HG03558 (cell line): ENCODE measurements around the gene METTL24.
"Not testable (repeated sequence)": the region's sequence is repeated elsewhere in the genome, so short reads cannot be mapped to it uniquely, and the experiment has no call there.

Source experiments
- ATAC-seq: cut with Tn5 transposase; IDR thresholded peaks from one replicate; pipeline ENCODE4 v1.9.1; 2021; ENCODE audit warnings: moderate number of reproducible peaks; ENCODE audit not compliant: unreplicated experiment; ENCODE audit errors: extremely low read depth

METTL24 gene

DNA sequence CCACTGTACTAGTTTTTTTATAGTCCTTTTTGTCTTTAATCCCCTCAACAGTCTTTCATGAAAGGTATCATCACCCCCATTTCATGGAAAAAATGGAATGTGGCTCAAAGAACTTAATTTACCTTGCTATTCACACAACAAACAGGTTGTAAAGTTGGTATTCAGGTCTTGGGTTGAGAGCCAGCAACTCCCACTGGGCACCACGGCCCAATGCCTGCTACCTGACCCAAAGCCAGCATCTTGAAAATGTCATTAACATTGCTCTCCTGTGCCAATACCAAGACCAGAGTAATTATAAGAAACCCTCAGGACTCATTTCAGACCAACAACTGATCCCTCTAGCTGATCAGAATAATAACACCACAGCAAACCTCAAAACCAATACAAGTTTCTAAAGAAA is 75.7 kb downstream of the METTL24 start:
- ATAC-seq, result no peak

DNA sequence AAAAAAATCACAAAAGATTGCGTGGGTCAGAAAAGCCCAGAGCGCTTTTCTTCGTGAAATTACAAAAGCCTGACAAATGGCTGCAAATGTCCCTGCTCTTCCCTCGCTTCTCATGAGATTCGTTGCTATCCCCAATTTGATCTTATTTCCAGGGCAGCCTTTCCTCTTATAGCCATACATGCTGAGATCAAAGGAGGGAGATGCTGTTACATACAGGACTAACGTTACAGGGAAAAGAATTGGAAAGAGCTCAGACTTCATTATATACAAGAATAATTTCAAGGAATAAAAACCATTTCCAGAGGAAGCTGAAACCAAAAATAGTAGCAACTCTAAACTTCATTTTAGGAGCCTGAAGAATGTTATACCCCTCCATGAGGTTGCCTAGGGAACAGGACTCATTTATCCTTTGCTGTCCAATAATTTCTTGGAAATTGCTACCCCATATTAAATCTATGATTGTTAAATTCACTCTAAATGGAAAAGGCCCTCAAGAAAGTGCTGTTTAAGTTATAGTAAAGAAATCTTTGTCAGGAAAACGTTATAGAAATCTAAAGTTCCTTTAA is 81.0 kb downstream of the METTL24 start:
- no peak for ATAC-seq

DNA sequence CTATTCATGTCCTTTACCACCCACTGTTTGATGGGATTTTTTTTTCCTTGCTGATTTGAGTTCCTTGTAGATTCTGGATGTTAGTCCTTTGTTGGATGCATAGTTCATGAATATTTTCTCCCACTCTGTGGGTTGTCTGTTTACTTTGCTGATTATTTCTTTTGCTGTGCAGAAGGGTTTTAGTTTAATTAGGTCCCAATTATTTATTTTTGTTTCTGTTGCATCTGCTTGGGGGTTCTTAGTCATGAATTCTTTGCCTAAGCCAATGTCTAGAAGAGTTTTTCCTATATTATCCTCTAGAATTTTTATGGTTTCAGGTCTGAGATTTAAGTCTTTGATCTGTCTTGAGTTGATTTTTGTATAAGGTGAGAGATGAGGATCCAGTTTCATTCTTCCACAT is 85.4 kb downstream of the METTL24 start:
- ATAC-seq, result not testable (repeated sequence)

DNA sequence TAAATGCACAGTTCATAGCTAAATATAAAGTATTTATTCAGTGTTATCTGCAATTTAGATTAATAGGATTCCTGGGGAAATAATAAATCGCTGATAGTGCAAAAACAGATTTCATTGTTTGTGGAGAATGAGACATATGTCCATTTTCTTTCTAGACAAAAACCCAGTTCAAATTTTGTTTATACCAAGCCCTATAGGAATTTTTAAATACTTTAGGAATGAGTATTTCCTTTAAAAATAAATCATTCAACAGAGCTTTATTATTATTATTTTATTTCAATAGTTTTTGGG is 86.5 kb downstream of the METTL24 start:
- no peak for ATAC-seq

DNA sequence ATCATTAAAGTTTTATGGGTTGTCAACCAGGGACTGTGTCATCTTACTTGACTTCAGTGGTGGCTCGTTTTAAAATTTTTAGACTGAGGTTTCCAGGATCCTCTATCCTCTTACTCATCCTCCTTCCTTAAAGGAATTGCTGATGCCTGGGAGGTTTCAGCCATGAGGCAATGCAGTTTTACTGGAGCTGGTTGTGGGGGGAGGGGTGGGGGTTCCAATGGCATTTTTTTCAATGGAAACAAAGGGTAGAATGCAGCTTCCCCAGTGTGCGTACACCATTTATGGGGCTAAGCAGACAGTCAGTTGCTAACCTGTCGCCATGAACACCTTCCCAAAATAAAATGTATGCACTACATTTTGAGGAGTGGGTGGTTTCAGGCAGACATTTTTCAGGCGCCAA is 88.0 kb downstream of the METTL24 start:
- no peak for ATAC-seq

DNA sequence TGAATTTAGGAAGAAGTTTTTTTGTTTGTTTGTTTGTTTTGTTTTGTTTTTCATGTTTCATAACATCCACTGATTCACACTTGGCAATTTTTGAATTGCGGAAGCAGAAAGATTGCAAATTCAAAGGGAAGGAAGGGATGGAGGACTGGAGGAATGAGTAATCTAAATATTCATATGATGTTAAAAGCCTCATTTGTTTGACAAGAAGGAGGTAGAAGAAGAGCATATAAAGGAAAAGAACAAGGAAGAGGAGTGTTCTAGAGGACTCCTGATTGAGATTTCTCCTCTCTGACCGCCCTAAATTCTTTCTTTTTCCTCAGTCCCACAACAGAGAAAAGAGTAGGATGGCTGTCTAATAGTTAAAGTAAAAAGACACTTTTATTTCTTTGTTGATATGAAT is 88.5 kb downstream of the METTL24 start:
- ATAC-seq, result no peak

DNA sequence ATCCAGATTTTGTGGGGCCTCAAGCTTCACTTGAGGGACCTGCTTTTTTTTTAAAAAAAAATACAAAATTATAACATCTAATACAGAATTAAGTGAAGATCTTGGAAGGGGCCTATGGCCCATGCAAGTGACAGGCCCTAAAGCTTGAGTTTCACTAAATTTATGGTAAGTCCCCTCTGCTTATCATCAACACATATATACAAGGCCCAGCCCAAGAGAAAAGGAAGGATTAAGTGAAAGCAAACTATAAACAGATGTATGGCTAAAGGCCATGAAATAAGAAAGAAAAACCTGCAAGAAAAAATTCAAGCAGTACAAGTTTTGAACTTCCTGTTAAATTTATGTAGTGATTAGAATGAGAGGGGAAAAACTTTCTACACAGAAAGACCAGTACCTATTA is 91.2 kb downstream of the METTL24 start:
- no peak for ATAC-seq

DNA sequence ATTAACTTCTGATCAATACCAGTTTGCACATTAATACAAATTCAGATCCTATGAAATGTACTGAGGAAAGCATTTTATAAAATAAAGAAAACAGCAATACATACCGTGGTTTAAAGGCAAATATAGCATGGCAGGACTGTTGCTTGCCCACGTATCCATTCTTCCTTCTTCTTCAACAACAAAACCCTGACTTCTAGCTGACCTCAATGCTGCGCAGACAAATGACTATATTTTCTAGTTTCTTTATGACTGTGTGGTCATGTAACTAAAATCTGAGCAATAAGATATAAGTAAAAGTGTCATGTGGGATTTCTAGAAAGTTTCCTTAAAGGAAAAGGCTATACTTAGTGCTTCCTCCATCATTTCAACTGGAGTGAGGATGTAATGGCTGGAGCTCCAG is 92.9 kb downstream of the METTL24 start:
- no peak for ATAC-seq

DNA sequence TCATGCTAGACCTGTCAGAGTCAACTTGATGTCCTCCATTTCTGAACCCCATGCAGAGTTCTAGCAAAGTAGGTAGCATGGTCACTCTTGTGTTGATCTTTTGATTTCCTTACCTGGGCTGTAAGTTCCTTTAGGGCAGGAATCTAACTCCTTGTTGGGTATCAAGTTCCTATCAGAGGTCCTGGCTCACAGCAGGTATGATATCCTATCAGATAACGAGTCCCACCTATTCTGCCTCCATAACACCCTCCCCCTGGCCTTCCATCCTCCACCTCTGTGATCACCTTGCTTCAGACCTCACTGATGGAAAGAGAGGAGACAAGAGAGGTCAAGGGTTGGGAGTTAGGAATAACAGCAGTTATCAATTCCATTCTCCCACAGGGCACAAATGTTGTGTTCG is 101.8 kb downstream of the METTL24 start:
- ATAC-seq, result no peak

DNA sequence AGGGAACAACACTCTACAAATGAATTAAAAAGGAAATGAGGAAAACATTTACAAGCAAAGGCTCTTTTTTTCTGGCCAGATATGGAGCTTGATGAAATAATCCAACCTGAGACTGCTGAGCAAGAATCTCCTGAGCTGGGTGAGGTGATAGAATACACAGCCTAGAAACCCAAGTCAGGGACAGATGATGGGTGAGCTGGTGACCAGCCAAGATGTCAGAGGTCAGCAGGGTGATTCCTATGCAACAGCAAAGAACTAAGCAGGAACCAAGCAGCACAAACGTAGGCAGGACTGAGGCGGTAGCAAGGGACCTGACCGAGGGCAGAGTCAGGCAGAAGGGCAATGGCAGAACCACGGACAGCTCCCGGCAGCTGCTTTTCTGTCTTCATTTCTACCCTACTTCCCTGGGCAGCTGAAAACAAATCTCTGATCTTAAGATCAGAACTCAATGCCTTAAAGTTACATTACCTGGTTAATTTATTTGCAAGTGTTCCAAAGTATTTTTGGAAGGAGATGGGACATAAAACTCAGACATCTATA is 102.9 kb downstream of the METTL24 start:
- ATAC-seq, result no peak

DNA sequence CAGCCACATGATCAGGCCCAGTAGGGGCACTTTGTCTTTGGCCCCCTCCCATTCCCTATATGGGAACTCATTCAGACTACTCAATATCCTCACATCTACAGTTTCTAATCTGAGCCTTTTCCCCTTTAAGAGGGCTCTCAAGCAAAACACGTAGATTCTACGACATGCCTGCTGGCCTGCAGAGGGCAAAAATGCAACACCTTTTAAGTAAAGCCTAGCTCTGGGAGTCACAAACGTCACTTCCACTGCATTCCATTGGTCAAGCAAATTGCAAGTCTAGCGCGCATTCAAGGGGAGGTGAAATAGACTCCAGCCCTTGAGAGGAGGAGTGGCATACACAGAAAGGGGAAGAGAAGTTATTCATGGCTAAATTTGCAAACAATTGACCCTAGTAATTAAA is 107.3 kb downstream of the METTL24 start:
- no peak for ATAC-seq

DNA sequence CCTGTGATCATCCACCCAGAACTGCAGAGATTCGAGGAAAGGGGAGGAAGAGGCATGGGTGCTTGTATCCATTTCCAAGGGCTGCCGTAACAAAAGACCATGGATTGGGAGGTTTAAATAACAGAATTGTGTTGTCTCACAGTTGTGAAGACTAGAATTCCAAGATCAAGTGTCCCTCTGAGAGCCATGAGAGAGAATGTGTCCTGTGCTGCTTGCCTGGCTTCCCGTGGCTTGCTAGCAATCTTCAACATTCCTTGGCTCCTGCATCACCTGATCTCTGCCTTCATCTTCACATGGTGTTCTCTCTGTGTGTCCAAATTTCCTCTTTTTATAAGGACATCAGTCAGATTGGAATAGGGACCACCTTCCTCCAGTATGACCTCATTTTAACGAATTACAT is 108.1 kb downstream of the METTL24 start:
- no peak for ATAC-seq

DNA sequence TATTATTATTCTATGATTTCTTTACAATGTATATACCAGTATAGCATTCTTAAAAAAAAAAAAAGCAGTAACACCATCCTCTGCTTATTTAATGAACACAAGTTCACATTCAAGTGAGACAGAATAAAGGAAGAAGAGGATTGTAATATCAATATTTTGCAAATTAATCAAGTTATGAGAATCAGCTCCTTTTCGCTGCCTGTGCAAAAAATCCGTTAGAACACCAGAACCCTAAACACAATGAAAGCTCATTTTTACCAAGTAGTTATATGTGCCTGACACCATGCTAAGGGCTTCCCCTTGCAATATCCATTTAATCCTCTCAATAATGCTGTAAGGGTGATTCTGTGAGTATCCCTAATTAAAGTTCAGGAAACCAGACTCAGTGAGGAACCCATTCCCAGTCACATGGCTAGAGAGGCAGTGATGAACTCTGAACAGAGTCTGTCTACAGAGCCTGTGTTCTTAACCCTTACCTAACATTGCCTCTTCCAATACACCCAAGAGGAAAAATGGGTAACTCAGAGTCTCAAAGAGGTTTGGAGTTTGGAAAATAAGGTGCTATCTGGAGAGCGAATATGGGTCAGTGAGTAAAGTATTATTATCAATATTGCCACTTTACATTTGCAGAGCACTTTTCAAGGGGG is 111.1 kb downstream of the METTL24 start:
- no peak for ATAC-seq

DNA sequence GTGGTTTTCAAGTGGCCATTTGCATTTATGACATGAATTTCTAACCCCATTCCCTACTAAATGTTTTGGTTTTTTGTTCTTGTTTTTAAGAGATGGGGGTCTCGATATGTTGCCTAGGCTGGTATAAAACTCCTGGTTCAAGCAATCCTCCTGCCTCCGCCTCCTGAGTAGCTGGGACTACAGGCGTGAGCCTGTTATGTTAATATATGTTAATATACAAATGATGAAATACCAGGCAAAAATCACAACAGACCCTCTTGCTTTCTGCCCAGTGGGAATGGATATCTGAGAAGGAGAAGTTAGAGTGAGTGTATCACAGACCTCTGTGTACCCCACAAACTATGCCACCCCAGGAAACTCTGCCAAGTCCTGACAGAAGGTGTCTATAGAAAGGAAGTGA is 111.8 kb downstream of the METTL24 start:
- ATAC-seq, result no peak

DNA sequence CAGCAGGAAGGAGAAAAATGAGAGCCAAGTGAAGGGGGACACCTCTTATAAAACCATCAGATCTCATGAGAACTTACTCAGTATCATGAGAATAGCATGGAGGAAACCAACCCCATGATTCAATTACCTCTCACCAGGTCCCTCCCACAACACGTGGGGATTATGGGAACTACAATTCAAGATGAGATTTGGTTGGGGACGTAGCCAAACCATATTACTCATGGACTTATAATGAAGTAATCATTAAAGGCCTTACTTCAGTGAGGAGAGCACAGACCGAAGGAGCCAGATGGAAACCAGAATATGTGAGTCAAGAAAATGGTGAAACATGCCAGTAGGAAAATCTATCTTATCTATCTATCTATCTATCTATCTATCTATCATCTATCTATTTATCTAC is 113.5 kb downstream of the METTL24 start:
- not testable (repeated sequence) for ATAC-seq

DNA sequence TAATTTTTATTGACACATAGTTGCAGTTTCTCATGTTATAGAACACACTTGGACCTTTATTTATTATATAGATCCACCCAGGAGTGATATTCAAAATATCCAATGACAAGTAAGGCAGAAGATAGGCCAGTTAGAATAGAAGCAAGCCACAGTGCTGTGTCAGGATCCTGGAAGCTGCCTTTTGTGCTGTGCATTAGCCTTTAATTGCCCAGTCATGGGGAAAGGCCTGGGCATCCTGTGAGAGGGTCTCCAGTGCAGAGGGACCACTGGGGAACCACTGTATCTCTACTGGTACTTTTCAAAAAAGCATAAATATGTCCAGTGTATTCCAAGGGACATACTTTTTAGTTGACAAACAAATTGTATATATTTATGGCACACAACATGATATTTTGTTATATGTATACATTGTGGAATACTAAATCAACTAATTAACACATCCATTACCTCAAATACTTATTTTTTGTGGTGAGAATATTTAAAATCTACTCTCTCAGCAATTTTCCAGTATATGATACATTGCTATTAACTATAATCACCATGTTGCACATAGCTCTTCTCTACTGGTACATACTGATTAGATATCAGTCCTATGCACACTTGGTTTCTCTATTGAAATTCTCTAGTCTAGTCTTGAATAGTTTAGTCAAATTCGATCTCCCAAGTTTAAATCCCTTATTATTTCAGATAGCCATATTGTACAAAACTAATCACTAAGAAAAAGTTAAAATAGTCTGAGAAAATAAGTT is 118.4 kb downstream of the METTL24 start:
- no peak for ATAC-seq

DNA sequence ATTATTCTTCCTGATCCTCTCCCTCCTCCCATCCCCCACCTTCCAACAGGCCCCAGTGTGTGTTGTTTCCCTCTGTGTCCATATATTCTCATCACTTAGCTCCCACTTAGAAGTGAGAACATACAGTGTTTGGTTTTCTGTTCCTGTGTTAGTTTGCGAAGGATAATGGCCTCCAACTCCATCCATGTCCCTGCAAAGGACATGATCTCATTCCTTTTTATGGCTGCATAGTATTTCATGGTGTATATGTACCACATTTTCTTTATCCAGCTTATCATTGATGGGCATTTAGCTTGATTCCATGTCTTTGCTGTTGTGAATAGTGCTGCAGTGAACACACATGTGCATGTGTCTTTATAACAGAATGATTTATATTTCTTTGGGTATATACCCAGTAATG is 122.1 kb downstream of the METTL24 start:
- not testable (repeated sequence) for ATAC-seq

DNA sequence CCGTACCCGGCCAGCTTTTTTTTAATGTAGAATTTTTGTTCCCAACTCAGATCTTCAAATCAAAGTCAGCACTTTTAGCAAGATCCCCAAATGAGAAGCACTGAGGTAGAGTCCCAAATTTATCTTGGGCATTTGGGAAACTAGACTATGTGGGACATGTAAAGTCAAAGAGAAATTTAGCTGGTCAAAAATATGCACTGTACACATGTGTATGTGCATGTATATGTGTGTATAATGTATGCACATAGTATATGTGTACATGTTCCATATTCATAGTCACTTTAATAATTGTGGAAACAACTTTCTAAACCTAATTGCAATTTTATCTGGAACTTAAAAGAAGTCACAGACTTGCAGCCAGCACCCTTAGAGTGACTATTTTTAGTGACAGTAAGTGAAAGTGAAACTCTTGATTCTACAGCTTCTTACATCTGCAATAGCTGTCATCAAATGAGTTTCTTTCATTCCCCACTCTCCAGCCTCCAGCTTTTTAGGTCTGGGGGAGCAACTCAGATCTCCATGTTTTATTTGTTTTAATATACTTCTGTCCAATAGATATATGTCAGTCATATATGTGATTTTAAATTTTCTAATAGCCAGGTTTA is 124.3 kb downstream of the METTL24 start:
- peak; percentile 94 for ATAC-seq

DNA sequence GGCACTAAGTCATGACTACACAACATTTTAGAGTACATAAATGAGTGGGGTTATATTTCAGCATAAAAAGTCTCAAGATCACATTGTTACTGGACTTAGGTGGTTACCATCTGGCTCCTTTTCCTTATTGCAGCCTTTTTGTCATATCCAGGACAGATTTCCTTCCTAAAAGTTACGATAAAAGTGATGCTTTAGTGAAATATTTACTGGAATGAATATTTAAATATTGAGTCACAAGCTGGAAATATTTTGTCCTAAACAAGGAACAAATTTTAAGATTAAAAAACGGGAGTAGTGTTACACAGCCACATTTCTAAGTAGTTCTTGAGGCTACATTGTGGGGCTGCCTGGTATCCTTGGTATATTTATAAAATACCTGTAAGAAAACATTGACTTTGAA is 125.7 kb downstream of the METTL24 start:
- ATAC-seq, result no peak

DNA sequence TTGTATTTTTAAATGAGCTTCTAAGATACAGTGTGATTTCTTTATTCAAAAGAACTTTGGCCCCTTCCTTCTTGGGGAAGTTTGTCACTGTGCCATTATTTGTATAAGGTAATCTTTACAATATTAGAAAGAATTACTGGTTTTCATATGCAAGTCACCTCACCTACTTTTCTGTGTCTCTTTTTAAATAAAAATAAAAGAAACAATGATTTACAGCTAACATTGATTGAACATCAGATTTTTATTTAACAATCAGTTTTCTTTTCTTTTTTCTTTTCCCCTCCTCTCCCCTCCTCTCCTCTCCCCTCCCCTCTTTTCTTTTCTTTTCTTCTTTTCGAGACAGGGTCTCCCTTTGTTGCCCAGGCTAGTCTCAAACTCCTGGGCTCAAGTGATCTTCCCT is 131.9 kb downstream of the METTL24 start:
- no peak for ATAC-seq

DNA sequence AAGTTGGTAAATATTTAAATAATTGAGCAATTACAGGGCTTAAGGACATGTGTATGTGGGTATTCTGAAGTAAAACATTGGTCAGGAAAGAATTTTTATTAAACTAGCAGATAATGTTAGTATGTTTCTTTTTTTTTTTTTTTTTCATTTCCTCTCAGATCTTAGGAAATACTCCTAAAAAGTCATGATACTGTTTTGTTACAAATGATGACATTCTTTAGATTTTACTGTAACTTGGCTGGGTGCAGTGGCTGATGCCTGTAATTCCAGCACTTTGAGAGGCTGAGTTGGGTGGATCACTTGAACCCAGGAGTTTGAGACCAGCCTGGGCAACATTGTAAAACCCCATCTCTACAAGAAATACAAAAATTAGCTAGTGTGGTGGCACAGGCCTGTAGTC is 136.4 kb downstream of the METTL24 start:
- ATAC-seq, result no peak
